Measurements from ENCODE around the gene TMED1. TPM values are rescaled to one million over a fixed set of nuclear protein-coding genes. Genes with fewer than 3 reads are reported as not detected.

The TMED1 gene
- total and polyA plus RNA-seq, 10 donors = 13.1 to 30.5 (median 19.3) TPM

- intact Hi-C loops (cut with DNase I; ENCODE audit: low total_unique reads) = no loop called here
These were observed 40.6 kb upstream of the TMED1 start for GRCh38 chr19:10876459-10877240.

GRCh38 chr19:10874024-10874423 is 38.0 kb upstream of the TMED1 start:
- WGBS, 5 donors = 84 to 97% (median 90%) methylated on average over 1 of the region's 1 CpG
- peaks cover 0 to 4% (median 0%) of the 10 kb centered on the region in 7 donors for H3K27me3 ChIP-seq (replicated peaks in 1 of 7)
- TF ChIP-seq CTCF (IDR thresholded peaks at IDR 0.05 in 8 of 11, conservative IDR thresholded peaks at IDR 0.05 in 3 of 11) (no peak), POLR2AphosphoS5 (IDR thresholded peaks at IDR 0.05) (no peak), POLR2A (IDR thresholded peaks at IDR 0.05) (no peak)
- DNase-seq = no peak
- no peak overlapping the region for H3K27ac ChIP-seq
- H3K9me3 ChIP-seq = no peaks in the 10 kb centered on the region
- H3K4me1 ChIP-seq = peaks cover 7 to 86% (median 58%) of the 10 kb centered on the region in 6 donors
- H3K36me3 ChIP-seq = peaks cover 0 to 10% (median 0%) of the 10 kb centered on the region in 6 donors
- intact Hi-C loops (cut with DNase I; ENCODE audit: low total_unique reads) = no loop called here
- H3K4me3 ChIP-seq = no peak overlapping the region

More at GRCh38 chr19:10876459-10877240, 40.6 kb upstream of the TMED1 start:
- H3K9me3 ChIP-seq = no peaks in the 10 kb centered on the region
- TF ChIP-seq POLR2AphosphoS5 (IDR thresholded peaks at IDR 0.05) (peak in 1 of 3 donors; percentile 47), POLR2A (IDR thresholded peaks at IDR 0.05) (no peak)
- DNase-seq = no peak
- H3K36me3 ChIP-seq = peaks cover 0 to 4% (median 0%) of the 10 kb centered on the region in 6 donors
- H3K4me1 ChIP-seq = peaks cover 7 to 82% (median 53%) of the 10 kb centered on the region in 6 donors
- WGBS, 5 donors = 49 to 60% (median 55%) methylated on average over 8 to 10 of the region's 10 CpGs
- H3K4me3 ChIP-seq = no peak overlapping the region
- H3K27ac ChIP-seq = peak overlapping the region in 6 of 8 donors; percentile 36 to 79 (median 62)
- H3K27me3 ChIP-seq (replicated peaks in 1 of 7) = peaks cover 0 to 4% (median 0%) of the 10 kb centered on the region in 7 donors

GRCh38 chr19:10872546-10873107 is 36.6 kb upstream of the TMED1 start:
- intact Hi-C loops (cut with DNase I; ENCODE audit: low total_unique reads) = no loop called here
- H3K27ac ChIP-seq = peak overlapping the region in 6 of 8 donors; percentile 71 to 91 (median 84)
- peak overlapping the region; percentile 49 to 92 (median 68) for H3K4me3 ChIP-seq
- H3K27me3 ChIP-seq (replicated peaks in 1 of 7) = peaks cover 0 to 4% (median 0%) of the 10 kb centered on the region in 7 donors
- 12 to 20% (median 18%) methylated on average over 16 of the region's 16 CpGs for WGBS, 5 donors
- TF ChIP-seq POLR2AphosphoS5 (IDR thresholded peaks at IDR 0.05) (no peak), CTCF (IDR thresholded peaks at IDR 0.05 in 8 of 11, conservative IDR thresholded peaks at IDR 0.05 in 3 of 11) (peak in 1 of 11 experiments; percentile 3), POLR2A (IDR thresholded peaks at IDR 0.05) (no peak)
- H3K9me3 ChIP-seq = no peaks in the 10 kb centered on the region
- no peak for DNase-seq
- H3K4me1 ChIP-seq = peaks cover 7 to 86% (median 49%) of the 10 kb centered on the region in 6 donors
- peaks cover 0 to 17% (median 0%) of the 10 kb centered on the region in 6 donors for H3K36me3 ChIP-seq

- no peaks in the 10 kb centered on the region for H3K9me3 ChIP-seq
- WGBS, 5 donors = 1% methylated on average over 43 to 90 of the region's 90 CpGs
- H3K4me3 ChIP-seq = peak overlapping the region; percentile 49 to 92 (median 68)
- H3K4me1 ChIP-seq = peaks cover 7 to 86% (median 42%) of the 10 kb centered on the region in 6 donors
- peak overlapping the region in 7 of 8 donors; percentile 58 to 91 (median 82) for H3K27ac ChIP-seq
- TF ChIP-seq POLR2AphosphoS5 (IDR thresholded peaks at IDR 0.05) (no peak), CTCF (IDR thresholded peaks at IDR 0.05 in 8 of 11, conservative IDR thresholded peaks at IDR 0.05 in 3 of 11) (peak in 4 of 11 experiments; percentile 11 to 31 (median 14))
- peaks cover 0 to 17% (median 0%) of the 10 kb centered on the region in 6 donors for H3K36me3 ChIP-seq
- DNase-seq = peak; percentile 94
- peaks cover 0 to 4% (median 0%) of the 10 kb centered on the region in 7 donors for H3K27me3 ChIP-seq (replicated peaks in 1 of 7)
- intact Hi-C loops (cut with DNase I; ENCODE audit: low total_unique reads) = no loop called here
These were observed 35.9 kb upstream of the TMED1 start for GRCh38 chr19:10871711-10872545.
